GM21786 (cell line): ENCODE measurements around the gene CEP112.
"Not testable (repeated sequence)": the region's sequence is repeated elsewhere in the genome, so short reads cannot be mapped to it uniquely, and the experiment has no call there.

Experiments used
- ATAC-seq: cut with Tn5 transposase; IDR thresholded peaks from one replicate; pipeline ENCODE4 v1.9.1; 2021; ENCODE audit not compliant: unreplicated experiment

The CEP112 gene

DNA sequence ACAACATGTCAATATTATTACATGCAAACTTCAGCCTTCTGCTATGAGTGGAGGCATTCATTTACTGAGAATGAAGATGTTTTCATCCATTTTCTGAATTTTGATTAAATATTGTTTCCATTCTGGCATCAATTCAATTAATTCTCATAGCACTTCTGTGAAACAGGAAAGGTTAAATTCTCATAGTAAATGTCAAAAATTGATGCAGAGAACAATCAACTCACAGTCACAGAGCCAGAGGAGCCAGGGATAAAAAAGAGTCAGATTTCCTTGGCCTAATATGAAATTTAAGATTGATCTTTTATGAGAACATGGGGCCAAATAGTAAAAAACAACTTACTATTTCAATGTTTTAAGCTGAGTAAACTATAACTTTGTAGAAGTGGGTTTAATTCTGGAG lies 446.7 kb downstream of the CEP112 start:
- ATAC-seq: no peak

DNA sequence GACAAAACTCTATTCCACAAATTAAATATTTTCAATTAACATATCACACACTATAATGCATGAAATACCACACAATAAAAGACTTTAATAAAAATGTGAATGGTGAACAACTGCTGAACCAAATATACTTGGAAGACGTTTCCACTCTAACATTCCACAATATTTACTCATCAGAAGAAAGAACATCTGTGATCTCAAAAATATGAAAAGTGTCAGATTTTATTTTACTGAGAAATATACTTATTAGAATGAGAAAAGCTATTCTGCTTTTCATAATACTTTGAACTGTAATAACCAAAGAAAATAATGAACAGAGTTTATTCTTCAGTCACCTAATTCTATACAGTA lies 448.7 kb downstream of the CEP112 start:
- ATAC-seq: no peak

DNA sequence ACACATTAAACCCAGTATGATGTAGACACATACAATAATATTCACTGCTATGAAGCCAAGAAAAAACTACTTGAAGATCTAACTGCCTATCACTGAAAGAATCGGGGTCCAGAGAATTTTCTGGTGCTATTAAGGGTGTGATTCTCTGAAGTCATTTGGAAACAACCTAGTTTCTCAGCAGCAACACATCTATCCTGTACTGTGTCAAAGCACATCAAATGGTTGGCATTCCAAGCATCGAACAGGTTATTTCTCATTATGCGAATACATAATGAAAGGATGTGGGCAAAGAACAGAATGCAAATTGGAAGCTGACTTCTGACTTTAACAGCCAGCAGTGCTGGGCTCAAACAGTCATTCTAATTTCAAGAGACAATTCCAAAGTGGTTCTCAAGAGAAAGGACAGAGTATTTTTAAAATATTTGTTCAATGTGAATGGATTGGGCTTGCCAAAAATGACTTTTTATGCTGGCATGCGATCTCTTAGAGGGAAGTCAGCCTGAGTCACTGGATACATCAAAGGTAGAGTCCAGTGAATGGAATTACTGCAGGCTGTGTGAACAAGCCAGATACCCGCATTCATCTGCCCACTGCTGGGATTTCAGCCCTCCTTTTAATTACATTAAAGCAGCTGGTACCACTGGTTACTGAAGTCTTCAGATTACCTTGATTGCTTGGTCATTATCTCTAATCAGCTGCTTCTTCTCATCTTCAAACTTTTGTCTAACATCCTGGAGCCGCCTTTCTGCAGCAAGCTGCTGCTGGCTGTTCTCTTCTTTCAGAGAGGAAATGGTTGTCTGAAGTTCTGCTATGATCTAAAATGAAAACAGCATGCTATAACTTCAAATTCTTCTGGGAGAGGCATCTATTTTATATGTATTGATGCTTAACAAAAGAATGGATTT lies 449.3 kb downstream of the CEP112 start:
- no peak for ATAC-seq

DNA sequence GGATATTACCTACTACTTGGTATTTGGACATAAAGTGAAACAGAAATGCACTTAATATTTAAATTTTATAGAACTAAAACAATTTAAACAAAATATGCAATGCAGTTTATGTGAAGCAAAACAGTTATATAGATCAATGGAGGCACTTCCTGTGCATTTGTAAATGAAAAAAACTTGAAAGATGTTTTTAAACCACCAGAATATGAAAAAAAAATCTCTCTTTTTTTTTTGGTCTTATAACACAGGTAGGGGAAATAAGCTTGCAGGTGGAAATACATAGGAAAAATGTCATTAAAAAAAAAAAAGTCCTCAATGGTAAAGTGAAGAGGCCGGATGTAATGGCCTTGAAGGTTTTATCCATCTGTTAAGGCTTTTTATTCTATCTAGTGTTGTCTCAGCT lies 450.2 kb downstream of the CEP112 start:
- ATAC-seq: no peak

DNA sequence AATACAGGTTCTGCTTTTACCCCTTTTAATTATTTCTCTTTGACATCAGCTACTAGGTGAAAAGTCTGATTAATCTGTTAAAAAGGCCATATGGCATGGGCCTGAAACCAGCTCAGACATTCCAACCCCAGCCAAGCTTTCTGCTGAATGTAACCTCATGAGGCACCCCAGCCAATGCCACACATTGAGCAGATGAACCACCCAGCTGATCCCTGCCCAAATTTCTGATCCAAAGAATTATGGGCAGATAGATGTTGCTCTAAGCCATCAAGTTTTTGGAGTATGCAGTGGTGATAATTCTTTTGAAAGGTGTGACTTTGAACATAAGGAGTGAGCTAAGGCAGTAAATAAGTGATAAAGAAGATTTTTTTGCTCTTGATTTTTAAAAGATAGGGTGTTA lies 452.9 kb downstream of the CEP112 start:
- ATAC-seq: no peak

DNA sequence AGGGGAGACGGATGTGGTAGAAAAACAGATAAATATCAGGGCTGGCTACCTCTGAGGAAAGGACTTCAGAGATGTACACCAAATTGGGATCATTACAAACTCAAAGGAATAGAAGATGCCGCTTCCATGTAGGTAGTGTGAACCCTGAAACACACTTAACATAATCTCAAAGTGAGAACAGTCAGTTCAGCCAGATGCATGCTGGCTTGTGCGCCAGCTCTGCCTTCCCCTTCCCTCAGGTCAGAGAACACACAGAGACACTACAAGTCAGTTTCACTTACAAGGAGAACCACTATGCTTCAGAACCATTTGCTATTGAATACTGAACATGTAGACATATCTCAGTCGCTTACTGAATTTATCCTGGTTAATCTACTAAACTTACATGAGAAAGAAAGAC lies 454.5 kb downstream of the CEP112 start:
- no peak for ATAC-seq

DNA sequence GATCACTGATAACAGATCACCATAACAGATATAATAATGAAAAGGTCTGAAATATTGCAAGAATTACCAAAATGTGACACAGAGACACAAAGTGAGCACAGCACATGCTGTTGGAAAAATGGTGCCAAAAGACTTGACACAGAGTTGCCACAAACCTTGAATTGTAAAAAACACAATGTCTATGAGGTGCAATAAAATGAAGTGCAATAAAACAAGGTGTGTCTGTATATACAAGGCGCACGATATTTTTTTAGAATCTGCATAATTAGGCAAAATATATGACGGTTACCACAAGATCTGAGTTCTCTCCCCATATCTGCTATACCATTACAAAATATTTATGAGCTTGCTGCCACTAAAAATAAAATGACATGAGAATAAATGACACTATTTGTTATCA lies 458.6 kb downstream of the CEP112 start:
- ATAC-seq: no peak

DNA sequence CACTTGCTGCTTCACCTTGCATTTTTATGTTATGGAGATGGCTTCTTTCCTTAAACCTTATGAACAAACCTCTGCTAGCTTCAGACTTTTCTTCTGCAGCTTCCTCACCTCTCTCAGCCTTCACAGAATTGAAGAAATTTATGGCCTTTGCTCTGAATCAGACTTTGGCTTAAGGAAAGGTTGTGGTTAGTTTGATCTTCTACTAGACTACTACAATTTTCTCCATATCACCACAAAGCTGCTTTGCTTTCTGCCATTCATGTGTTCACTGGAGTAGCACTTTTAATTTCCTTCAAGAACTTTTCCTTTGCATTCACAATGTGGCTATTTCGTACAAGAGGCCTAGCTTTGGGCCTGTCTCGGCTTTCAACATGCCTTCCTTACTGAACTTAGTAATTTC lies 459.3 kb downstream of the CEP112 start:
- not testable (repeated sequence) for ATAC-seq

DNA sequence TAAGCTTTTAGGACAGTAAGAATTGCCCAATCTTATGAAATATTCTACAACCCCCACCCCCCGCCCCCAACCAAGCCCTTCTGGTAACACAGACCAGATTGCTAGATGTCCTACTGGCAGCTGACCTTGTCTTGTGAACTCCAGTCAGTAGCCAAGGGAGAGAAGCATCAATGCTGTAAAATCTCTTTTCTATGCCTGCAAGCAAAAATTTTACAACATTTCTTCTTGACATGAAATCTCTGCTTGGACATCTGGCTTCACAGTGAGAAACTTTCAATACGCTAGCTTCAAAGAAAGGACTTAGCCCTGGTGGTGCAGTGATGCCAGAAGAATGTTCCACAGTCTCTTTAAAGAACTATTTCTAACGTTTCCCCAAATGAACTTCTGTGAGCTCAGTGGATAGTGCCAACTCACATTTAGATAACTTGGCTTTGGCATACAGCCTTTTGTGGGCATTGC lies 461.2 kb downstream of the CEP112 start:
- ATAC-seq: no peak

DNA sequence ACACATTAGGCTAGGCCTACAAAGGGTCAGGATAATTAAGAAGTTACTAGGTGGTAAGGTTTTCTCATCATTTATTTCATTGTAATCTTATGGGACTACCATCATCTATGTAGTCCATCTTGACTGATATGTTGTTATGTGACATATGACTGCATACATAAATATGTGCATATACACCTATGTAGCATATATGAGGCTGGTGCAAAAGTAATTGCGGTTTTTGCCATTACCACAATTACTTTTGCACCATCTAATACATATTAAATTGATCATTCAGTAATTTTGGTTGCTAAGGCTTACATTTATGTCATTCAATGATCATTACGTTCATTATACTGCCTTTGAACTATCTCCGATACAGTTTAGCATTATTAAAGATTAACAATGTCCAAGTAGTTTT lies 462.7 kb downstream of the CEP112 start:
- ATAC-seq: no peak

DNA sequence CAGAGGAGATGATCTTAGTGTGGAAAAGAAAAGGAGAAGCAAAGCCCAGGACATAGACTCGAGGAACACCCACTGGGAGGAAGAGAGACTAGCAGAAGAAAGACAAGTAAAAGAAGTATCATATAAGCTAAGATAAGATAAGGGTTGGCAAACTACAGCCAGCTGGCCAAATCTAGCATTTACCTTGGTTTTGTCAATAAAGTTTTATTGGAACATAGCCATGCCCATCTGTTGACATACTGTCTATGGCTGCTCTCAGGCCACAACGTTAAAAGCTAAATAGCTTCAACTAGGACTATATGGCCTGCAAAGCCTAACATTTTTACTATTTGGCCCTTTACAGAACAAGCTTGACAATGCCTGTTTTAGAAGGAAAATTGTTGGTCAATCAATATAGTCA lies 464.1 kb downstream of the CEP112 start:
- ATAC-seq: no peak

DNA sequence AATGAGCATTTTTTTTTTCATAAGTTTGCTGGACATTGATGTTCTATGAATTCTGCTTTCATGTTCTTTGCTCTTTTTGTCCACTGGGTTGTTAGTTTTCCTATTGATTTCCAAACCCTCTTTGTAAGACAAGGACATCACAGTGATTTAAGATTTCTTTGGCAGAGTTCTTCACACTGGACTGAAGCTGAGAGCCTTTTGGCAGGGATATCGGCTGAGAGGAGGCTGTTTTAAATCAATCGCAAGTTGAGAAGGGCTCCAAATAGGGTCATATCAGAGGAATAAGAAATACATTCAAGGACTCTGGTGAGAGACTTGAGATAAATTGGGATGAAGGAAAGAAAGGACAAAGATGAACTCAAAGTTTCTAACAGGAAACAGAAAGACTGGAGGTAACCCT lies 464.7 kb downstream of the CEP112 start:
- no peak for ATAC-seq

DNA sequence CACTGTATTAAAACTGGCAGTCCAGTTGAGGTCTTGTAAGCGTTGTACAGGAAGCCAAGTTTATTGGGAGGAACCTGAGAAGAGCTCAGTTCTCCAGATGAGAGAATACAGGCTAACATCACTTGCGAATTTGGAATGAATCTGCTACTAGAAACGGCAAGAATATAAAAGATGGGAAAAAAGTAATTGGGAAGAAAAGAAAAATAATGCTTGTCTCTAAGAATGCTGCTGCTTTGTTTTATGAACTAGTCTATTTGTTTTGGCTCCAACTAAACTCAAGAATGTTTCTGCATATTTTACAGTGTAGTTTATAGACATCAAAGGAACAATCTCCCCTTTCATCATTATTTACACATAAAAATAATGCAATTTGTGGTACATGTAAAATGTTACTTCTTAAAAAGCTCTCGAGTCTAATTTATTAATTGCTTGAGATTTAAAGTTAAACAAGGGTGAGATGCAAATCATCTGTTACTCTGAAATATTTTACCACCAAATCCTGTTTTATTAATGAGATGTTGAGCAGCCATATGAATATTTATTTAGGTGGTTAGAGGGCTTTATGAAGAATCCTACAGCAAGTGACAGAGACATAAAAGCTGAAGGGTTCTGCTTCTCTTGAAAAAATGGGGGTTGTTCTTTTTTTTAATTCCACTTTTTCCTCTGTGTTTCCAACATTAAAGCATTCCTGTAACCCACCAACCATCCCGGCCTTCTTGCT lies 468.3 kb downstream of the CEP112 start:
- ATAC-seq: no peak

DNA sequence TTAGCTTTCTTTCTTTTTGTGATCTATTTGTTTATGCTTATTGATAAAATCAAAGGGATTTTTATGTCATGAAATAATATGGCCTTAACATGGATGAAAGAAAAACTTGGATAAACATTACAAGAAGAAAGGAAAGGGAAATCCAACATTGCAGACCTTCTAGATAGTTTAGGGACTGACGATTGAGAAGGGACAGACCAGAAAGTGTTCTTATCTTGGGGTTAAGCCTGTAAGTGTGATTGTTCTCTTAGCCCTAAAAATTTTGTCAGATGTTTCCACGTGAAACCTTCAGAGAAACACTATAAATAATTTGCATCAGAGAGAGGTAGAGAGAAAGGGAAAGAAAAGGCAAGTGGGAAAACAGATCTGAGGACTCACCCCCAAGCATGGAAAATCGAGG lies 473.3 kb downstream of the CEP112 start:
- ATAC-seq: no peak

DNA sequence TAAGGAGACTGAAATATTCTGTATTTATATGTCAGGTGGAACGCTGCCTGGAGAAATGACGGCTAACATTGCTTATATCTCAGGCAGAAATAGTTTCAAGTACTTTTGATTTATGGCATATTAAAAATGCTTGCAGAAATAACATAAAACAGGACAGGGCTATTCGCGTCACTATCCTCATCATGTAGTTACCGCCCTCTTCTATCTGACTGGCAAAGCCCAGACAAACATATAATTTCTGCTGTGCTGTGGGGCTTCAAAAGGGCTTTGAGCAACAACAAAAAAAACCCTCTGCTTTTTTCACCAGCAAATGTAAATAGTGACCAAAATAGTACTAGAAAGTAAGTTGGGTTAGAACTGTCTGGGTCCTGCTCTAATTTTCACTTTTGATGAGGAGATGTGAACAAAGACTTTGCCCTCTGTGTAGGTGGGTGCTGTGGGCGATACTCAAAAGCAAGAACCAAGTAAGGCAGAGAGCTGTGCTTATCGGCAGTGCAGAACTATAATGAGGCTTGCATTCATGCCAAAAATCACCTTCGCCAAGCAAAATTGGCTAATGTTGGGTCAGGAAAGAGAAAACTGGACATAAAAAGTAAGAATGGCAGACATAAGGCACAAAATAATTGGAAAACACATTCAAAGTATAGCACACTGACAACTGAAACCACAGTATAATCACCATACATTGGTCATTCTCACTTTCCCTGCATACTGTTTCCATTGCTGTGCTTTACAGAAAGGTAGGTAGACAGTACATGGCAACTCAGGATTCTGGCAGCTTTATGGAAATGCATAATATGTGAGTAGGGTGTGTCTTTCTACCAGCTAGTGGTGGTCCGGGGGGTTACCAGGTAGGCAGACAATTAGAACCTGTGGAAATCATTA lies 479.3 kb downstream of the CEP112 start:
- no peak for ATAC-seq

DNA sequence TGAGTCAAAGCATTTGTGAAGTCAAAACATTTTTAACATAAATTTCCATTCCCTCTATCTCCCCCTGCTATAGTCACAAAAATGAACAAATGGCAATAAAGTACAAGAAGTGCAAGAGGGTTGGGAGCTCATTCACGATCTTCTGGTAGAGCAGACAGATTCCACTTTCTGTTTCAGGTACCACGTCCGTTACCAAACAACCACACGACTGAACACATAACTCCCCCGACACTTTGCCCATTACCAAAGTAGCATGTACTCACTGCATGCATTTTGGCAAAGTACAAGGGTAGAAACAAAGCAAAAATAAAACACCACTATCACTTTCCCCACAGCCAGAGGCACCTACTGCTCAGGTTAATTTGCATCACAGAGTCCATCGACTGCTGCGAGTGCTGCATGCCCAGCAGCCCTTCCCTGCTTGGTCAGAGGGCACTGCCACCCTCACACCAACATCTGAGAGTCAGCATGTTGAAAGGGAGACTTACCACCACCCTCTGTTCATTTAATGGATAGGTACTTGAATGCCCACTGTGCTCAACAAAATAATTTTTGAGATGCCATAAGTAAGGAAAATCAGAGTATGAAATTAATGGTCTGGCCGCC lies 480.2 kb downstream of the CEP112 start:
- no peak for ATAC-seq

DNA sequence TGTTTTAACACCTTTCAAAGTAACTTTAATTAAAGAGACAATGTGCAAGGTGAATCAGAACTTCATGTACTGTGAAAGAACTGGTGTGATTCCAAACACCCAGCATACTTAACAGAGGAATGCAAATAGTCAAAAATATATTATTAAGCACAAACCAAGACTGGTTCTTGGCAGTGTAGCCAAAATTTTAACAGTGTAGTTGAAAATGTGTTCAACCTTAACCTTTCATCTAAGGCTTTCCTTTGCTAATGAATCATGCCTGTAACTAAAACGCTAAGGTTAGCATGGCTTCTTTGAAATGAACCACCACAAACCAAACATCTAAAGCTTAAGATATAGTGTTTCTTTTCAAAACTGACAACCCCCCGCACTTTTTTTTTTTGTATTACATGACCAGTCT lies 484.2 kb downstream of the CEP112 start:
- no peak for ATAC-seq

DNA sequence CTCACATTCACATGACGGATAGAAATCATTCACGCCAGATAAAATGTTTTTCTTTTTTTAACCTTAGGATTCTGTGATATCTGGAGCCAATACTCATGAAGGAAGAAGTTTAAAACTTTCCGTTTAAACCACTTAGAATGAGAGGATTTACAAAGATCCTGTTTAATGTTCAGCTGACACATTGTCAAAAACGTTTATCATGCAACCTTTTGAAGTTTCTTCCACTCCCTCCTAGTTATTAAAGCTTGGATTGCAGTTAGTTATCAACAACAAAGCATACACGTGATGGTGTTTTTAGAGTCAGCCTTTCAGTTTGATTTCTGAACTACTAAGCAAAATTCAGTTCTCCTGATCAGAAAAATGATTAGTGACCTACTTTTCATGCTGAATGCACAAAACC lies 487.2 kb downstream of the CEP112 start:
- no peak for ATAC-seq

DNA sequence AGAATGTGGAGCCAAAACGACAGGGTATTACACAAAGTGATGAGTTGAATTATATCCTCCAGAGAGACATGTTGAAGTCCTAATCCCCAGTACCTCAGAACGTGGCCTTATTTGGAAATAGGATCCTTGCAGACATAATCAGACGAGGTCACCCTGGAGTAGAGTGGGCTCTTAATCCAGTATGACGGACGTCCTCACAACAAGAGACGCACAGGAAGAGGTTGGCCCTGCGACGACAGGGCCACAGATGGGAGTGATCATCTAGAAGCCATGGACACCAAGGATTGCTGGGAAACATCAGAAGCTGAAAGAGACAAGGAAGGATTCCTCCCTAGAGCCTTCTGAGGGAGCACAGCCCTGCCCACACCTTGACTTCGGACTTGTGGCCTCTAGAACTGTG lies 488.0 kb downstream of the CEP112 start:
- no peak for ATAC-seq

DNA sequence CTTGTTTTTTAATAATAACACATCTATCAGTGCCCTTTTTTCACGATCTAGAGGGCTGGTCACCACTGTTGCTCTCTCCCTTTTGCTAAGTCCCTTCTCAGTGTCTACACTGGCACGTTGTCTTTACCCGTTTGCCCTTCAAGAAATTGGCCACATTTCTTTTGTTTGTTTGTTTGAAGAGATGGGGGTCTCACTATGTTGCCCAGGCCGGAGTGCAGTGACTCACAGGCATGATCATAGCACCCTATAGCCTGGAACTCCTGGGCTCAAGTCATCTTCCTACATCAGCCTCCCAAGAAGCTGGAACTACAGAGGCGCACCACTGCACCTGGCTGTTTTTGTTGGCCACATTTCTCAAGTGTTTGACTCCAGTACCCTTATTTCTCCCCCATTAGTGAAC lies 492.5 kb downstream of the CEP112 start:
- no peak for ATAC-seq
